ENCODE measurements around the gene SLC5A6.

The SLC5A6 gene

DNA sequence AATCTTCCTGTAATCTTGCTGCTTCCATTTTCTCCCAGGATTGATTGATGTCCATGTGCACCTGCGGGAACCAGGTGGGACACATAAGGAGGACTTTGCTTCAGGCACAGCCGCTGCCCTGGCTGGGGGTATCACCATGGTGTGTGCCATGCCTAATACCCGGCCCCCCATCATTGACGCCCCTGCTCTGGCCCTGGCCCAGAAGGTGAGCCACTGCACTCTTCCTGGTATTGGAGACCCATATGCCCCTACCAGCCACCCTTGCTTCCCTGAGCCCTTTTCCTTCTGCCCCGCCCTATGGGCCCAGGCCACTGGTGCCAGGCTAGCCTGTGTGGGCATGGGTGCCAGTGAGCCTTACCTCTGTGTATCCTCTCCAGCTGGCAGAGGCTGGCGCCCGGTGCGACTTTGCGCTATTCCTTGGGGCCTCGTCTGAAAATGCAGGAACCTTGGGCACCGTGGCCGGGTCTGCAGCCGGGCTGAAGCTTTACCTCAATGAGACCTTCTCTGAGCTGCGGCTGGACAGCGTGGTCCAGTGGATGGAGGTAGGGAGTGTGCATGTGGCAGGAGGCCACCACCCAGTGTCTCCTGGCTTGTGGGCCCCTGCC is 25.4 kb upstream of the SLC5A6 start:
- in situ Hi-C loops (cut with MboI; ENCODE audit: low sequenced_read_pairs): no loop called here

DNA sequence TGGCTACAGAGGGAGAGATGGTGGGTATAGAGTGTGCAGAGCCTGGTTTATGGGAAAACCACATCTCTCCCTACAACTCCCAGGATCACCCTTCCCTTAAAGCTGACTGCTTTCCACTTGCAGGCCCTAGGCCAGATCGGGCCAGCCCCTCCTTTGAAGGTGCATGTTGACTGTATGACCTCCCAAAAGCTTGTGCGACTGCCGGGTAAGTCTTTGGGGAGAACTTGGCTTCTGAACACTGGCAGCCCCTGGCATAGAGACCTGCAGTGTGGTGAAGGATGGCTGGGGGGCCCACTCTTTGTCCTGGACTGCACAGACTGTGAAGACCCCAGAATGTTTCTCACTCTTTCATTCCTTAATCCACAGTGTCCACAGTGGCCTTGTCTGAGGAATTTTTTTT is 24.6 kb upstream of the SLC5A6 start:
- in situ Hi-C loops (cut with MboI; ENCODE audit: low sequenced_read_pairs): no loop called here

DNA sequence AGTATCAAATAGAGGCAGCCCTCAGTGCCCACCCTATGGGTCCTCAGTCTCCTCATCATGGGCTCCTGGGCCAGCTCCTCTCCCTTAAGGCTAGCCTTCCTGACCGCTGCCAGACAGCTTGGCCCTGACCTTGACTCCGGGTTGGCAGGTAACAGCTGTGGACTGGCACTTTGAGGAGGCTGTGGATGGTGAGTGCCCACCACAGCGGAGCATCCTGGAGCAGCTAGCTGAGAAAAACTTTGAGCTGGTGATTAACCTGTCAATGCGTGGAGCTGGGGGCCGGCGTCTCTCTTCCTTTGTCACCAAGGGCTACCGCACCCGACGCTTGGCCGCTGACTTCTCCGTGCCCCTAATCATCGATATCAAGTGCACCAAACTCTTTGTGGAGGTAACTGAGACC is 24.1 kb upstream of the SLC5A6 start:
- in situ Hi-C loops (cut with MboI; ENCODE audit: low sequenced_read_pairs): no loop called here

DNA sequence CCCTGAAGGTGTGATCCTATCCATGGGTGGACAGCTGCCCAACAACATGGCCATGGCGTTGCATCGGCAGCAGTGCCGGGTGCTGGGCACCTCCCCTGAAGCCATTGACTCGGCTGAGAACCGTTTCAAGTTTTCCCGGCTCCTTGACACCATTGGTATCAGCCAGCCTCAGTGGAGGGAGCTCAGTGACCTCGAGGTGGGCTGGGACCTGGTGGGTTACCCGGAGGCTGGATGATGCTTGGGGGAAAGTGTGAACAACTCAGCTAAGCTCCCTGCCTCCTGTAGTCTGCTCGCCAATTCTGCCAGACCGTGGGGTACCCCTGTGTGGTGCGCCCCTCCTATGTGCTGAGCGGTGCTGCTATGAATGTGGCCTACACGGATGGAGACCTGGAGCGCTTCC is 21.3 kb upstream of the SLC5A6 start:
- in situ Hi-C loops (cut with MboI; ENCODE audit: low sequenced_read_pairs): no loop called here

DNA sequence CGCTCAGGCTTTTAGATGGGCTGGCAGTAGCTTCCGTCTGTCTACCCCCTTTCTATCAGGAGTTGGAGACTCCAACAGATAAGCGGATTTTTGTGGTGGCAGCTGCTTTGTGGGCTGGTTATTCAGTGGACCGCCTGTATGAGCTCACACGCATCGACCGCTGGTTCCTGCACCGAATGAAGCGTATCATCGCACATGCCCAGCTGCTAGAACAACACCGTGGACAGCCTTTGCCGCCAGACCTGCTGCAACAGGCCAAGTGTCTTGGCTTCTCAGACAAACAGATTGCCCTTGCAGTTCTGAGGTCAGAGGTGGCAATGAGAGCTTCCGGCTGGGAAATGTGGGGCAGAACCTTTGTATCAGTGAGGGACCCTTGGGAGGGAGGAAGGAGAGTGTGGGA is 19.9 kb upstream of the SLC5A6 start:
- in situ Hi-C loops (cut with MboI; ENCODE audit: low sequenced_read_pairs): no loop called here

DNA sequence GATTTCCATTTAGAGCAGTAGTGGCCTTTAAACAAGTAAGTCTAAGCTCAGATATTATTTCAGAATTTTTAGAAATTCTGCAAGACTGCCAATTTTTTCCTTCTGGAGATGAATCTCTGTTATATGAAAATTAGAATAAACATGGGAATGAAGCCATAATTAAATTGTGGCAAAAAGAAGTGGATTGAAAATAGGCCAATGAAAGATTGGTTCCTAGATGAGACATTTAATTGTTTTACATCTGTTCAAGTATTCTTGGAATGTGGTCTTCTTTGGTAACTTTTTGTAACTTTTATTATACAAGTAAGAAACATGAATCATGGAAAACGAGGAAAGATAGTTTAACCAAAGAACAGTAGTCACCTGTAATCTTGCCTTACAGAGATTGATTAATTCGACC is 15.4 kb upstream of the SLC5A6 start:
- in situ Hi-C loops (cut with MboI; ENCODE audit: low sequenced_read_pairs): no loop called here

DNA sequence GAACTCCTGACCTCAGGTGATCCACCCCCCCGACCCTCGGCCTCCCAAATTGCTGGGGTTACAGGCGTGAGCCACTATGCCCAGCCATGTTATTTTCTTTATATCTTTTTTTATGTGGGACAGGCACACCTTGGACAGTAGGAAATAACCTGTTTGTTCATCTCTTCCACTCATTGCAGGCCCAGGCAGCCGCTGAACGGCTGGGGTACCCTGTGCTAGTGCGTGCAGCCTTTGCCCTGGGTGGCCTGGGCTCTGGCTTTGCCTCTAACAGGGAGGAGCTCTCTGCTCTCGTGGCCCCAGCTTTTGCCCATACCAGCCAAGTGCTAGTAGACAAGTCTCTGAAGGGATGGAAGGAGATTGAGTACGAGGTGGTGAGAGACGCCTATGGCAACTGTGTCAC is 13.5 kb upstream of the SLC5A6 start:
- in situ Hi-C loops (cut with MboI; ENCODE audit: low sequenced_read_pairs): no loop called here

DNA sequence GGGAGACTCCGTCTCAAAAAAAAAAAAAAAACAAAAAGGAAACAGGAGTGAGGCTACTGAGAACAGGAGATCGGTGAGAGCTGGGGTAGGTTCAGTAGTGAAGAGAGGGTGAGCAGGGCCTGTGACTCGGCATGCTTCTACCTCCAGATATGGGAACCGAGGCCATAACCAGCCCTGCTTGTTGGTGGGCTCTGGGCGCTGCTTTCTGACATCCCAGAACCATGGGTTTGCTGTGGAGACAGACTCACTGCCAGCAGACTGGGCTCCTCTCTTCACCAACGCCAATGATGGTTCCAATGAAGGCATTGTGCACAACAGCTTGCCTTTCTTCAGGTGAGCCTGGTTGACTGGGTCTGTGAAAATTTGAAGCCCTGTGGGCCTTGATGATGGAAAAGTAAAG is 11.3 kb upstream of the SLC5A6 start:
- in situ Hi-C loops (cut with MboI; ENCODE audit: low sequenced_read_pairs): no loop called here

DNA sequence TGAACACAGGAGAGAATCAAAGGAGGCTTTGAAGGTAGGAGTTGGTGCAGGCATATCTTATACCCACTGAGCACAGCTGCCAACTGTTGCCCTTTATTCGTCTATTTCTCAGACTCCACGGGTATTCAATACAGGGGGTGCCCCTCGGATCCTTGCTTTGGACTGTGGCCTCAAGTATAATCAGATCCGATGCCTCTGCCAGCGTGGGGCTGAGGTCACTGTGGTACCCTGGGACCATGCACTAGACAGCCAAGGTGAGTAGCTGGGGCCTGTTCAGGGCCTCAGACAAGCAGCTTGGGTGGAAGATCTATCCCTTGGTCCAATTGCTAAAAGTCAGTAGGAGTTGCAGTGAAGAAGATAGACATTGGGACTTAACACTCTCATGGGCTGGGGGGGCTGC is 10.3 kb upstream of the SLC5A6 start:
- in situ Hi-C loops (cut with MboI; ENCODE audit: low sequenced_read_pairs): no loop called here

DNA sequence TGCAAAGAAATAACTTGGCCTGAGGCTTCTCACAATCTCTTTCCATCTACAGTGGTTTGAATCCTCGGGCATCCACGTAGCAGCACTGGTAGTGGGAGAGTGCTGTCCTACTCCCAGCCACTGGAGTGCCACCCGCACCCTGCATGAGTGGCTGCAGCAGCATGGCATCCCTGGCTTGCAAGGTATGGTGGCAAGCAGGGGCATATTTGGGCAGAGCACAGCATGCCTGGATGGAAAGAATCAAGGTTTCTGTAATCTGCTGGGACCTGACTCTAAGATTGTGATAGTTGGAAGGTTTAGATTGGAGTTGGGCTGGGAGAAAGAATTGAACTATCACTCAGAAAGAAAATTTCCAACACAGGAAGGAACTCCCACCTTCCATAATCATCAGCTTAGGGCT is 9.1 kb upstream of the SLC5A6 start:
- in situ Hi-C loops (cut with MboI; ENCODE audit: low sequenced_read_pairs): no loop called here

DNA sequence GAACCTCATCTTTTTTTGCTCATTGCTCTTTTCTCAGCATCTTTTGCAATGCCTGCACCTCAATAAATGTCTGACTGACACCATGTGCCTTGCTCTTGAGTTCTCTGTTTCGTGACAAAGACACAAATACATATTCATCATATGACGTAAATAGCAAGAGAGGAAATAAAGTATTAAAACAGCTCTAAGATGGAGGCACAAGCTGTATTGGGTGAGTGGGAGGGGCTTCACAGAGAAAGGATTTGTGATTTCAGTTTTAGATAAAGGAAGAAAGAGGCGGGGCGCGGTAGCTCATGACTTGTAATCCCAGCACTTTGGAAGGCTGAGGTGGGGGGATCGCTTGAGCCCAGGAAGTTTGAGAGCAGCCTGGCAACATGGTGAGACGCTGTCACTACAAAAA is 8.0 kb upstream of the SLC5A6 start:
- in situ Hi-C loops (cut with MboI; ENCODE audit: low sequenced_read_pairs): no loop called here

DNA sequence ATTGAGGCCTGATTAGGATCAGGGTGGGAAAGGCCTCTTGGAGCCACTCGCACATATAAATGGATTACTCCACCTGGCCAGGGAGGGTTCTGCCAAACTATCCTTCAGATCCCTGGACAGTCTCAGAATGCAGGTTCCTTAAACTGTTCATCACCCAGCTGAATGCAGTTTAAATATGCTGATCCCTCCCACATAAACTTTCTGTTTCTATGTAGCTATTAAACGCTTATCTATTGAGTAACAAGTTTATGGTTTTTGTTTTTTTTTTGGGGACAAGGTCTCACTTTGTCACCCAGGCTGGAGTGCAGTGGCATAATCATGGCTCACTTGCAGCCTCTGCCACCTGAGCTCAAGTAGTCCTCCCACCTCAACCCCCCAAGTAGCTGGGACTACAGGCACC is 7.0 kb upstream of the SLC5A6 start:
- in situ Hi-C loops (cut with MboI; ENCODE audit: low sequenced_read_pairs): no loop called here

DNA sequence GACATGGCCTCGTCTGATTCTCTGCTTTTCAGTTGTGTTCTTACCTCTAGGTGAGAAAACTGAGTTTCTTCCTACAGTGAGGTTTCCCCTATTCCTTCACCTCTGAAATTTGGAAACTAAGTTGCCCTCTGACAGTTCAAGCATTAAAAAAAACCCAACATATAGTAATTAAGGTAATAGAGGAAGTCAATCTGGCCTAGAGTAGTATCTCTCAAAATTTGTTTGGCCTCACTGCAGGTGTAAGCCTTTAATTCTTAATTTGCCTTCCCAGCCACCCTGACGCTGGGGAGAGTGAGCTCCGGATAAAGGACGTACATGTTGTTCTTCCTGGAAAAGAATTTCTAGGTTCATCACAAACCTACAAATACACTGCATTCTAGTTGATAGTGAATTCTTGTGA is 6.5 kb upstream of the SLC5A6 start:
- in situ Hi-C loops (cut with MboI; ENCODE audit: low sequenced_read_pairs): no loop called here

DNA sequence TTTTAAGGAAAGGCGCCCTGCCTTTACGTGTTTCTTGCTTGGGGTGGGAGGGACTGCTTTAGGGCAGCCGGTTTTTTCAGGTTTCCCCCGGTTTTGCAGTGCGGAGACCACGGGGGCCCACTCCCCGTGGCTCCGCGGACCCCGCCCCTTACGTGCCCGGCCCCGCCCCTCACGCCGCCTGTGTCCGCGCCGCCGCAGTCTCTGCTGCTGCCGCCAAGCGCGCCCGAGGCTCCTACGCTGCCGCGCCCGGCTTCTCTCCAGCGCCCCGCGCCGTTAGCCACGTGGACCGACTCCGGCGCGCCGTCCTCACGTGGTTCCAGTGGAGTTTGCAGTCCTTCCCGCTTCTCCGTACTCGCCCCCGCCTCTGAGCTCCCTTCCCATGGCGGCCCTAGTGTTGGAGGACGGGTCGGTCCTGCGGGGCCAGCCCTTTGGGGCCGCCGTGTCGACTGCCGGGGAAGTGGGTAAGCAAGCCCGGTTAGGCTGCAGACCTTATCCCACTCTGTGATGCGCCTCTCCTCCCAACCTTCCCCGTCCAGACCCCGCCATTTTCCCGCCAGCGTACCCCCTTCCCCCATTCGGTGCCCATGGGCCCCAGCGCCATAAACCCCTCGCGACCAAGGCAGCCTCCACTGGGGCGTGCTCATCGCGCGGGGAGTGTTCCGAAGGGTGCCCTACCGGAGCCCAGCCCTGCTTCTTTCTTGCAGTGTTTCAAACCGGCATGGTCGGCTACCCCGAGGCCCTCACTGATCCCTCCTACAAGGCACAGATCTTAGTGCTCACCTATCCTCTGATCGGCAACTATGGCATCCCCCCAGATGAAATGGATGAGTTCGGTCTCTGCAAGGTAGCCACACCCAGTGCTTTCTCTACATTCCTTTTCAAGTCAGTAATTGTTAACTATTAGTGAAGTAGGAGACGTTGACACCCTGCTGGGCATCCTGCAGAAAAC is 5.4 kb upstream of the SLC5A6 start, which contains the start of gene CAD:
CAD (plus strand) TSS at position 197 of the 949 bp plus-strand sequence; CDS start at position 380, 183 bp downstream.
- in situ Hi-C loops (cut with MboI; ENCODE audit: low sequenced_read_pairs): no loop called here

DNA sequence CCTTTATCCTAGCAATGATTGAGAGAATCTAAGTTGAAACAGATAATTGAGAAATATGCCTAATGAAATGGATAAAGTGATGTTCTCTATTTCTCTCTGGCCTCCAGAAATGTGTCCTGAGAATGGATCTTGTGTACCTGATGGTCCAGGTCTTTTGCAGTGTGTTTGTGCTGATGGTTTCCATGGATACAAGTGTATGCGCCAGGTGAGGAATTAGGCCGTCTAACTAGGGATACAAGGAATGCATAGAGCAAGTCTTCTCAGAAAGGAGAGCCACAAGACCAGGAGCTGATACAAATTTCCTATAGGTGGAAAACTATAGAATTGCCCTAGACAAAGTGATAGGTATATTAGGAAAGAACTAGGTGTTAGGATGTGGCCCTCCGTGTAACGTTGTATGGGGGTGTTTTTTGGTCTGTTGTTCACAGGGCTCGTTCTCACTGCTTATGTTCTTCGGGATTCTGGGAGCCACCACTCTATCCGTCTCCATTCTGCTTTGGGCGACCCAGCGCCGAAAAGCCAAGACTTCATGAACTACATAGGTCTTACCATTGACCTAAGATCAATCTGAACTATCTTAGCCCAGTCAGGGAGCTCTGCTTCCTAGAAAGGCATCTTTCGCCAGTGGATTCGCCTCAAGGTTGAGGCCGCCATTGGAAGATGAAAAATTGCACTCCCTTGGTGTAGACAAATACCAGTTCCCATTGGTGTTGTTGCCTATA is 4.5 kb upstream of the SLC5A6 start:
- in situ Hi-C loops (cut with MboI; ENCODE audit: low sequenced_read_pairs): no loop called here

DNA sequence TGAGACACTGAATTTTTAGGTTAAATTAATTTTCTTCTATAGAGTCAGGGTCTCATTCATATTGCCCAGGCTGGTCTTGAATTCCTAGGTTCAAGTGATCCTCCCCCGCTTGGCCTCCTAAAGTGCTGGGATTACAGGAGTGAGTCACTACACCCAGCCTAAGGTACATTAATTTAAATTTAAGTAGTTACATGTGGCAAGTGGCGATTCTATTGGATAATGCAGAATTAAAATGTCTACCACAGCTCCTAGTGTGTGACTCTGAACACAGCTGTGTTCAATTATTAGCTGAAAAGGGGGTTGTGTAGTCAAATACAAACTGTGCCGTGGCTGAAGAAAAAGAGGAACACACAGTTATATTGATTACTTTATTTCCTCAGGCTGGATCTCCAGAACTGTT is 2.9 kb upstream of the SLC5A6 start:
- in situ Hi-C loops (cut with MboI; ENCODE audit: low sequenced_read_pairs): no loop called here

DNA sequence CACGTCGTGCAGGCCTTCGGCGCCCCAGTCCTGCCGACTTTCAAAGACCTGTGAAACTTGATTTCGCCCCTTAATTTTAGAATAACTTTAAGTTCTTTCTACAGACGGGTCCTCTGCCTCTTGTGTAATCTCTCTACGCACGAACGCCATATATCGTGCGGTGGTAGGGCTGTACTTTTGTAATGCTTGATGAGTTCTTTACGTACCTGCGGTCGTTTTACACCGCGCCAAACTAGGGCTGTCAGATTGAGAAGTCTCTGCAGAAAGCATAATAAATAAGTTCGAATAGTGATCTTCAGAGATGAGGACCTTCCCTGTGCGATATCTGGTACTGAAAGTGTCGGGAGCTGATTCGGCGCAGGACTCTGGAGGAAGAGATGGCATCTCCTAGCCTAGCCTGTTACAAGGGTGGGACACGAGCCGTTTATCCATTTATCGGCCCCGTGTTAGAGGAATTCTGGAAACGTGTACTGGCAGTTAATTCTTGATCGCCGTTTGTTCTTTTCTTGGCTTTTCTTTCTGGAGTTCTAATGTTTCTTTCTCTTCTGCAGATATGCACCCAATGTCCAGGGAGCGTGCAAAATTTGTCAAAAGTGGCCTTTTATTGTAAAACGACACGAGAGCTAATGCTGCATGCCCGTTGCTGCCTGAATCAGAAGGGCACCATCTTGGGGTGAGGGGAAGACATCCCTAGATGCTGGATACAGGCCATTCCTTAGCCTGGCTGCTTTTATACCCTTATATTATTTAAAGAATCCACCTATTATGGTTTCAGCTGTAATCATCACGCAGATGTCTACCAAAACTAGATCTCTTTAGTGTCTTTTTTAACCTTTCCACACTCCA is 781 bp upstream of the SLC5A6 start:
- in situ Hi-C loops (cut with MboI; ENCODE audit: low sequenced_read_pairs): no loop called here

DNA sequence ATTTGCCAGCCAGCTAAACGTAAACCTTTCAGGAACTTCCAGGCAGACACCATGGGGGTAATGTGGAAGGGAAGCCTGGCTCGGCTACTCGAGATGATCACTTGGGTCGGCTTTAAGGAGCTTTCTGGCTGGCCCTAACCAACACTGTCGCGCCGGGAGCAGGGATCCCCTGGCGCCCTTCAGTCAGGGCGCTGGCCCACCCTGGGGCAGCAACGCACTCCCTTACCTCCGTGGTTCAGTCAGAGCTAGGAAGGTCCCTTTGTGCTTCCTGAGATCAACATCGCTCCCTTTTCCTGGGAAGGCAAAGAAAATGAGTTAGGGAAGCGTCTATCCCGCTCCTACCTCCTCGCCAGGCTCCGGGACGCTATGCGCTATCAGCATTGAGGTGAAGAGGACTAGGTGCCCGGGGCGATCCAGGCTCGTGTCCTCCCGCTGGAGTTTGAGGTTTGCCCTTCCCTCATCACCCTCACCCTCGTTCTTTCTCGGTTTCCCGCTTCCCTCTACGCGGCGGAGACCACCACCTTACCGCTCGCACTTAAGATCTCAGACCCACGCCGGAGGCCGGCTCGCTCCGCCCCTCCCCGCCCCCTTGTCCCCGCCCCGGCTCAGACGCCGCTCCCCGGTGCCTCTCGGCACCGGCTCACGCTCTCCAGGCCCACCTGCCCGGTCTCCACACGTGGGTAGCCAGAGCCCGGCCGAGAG is 676 bp downstream of the SLC5A6 start:
- in situ Hi-C loops (cut with MboI; ENCODE audit: low sequenced_read_pairs): no loop called here

DNA sequence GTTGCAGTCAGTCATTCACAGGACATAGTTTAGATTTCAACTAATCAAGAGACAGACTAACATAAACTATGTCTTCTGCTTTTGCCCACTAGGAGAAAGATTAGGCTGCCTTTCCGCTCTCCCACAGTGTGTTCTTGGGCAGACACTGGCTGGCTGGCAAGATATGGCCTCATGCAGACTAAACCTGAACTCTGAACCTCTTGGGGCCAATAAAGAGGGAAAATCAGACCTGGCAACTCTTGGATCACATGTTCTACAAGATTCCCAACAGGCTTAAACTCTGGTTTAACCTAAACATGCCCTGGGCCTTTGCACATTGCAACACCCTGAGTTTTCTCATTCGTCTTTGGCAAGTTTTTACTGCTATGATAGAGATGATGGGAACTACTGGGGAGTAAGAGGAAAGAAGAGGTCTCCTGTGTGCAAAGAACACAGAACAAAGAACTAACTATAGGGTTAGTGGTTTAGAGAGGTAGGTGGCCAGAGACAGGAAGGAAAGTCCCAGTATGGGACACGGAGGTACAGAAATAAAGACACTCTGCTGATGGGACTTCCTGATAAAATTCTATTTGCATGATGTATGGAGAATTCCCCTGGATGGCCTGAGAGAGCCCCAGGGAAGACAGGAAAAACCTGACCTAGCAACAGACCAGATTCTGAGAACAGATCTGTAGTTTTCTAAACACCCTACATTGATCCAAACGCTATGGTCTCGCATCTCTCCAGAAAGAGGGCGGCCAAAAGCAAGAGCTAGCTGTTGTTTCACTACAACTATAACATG is 2.3 kb downstream of the SLC5A6 start:
- in situ Hi-C loops (cut with MboI; ENCODE audit: low sequenced_read_pairs): no loop called here
